ENCODE results near the gene PODXL. TPM values are rescaled to one million over a fixed set of nuclear protein-coding genes. Genes with fewer than 3 reads are reported as not detected.
A peak's percentile ranks its signal among the peaks of the same experiment; 100 is the strongest.

The PODXL gene
- total RNA-seq: 10 to 100 TPM; 10.2 to 52.7 (median 13.8) TPM

GRCh38 chr7:131556053-131556908 is at the start of gene PODXL:
TSS of gene PODXL (minus strand) at chr7:131556628. CDS start at chr7:131556359, 269 bp downstream.
- WGBS, 10 experiments: 0 to 40% (median 0%) methylated on average over 1 to 10 of the region's 112 CpGs; no CpG with 5 or more reads in 5 of the 10 experiments
- in situ Hi-C loops (cut with MboI; ENCODE audit: low pct_unique_long_range_greater_than_20kb in 2 of 9, low sequenced_read_pairs in 9 of 9, unreplicated experiment in 9 of 9): no loop called here
- peak; percentile 74 to 92 (median 84) for ATAC-seq (replicated peaks in 6 of 8)
- Histone ChIP-seq H3K27ac (peak within 1 kb of the TSS; percentile 47 to 60), H3K4me3 (peak within 1 kb of the TSS; percentile 53 to 67 (median 57)), H3K4me1 (replicated peaks in 1 of 2) (peaks cover 19 to 23% of the 10 kb centered on the region in 2 donors)

- in situ Hi-C loops (cut with MboI; ENCODE audit: low pct_unique_long_range_greater_than_20kb in 2 of 9, low sequenced_read_pairs in 9 of 9, unreplicated experiment in 9 of 9): no loop called here
- Histone ChIP-seq H3K4me1 (replicated peaks in 1 of 2) (peaks cover 59 to 61% of the 10 kb centered on the region in 2 donors), H3K27ac (peak overlapping the region in 1 of 2 donors; percentile 80), H3K4me3 (no peak overlapping the region)
- peak in 3 of 8 experiments; percentile 11 to 18 (median 15) for ATAC-seq (replicated peaks in 6 of 8)
- 0 to 60% (median 34%) methylated on average over 1 to 7 of the region's 9 CpGs; no CpG with 5 or more reads in 3 of the 10 experiments for WGBS, 10 experiments
Measured at GRCh38 chr7:131605280-131605878, 49.0 kb upstream of the PODXL start.

GRCh38 chr7:131604841-131605279 is 48.4 kb upstream of the PODXL start:
- in situ Hi-C loops (cut with MboI; ENCODE audit: low pct_unique_long_range_greater_than_20kb in 2 of 9, low sequenced_read_pairs in 9 of 9, unreplicated experiment in 9 of 9): no loop called here
- 0 to 60% (median 24%) methylated on average over 1 to 7 of the region's 7 CpGs; no CpG with 5 or more reads in 5 of the 10 experiments for WGBS, 10 experiments
- Histone ChIP-seq H3K4me3 (no peak overlapping the region), H3K4me1 (replicated peaks in 1 of 2) (peaks cover 64 to 66% of the 10 kb centered on the region in 2 donors), H3K27ac (peak overlapping the region in 1 of 2 donors; percentile 80)
- peak in 6 of 8 experiments; percentile 23 to 87 (median 44) for ATAC-seq (replicated peaks in 6 of 8)

- H3K4me1 ChIP-seq (replicated peaks in 1 of 2): peaks cover 67 to 69% of the 10 kb centered on the region in 2 donors
- no peak for ATAC-seq (replicated peaks in 6 of 8)
- in situ Hi-C loops (cut with MboI; ENCODE audit: low pct_unique_long_range_greater_than_20kb in 2 of 9, low sequenced_read_pairs in 9 of 9, unreplicated experiment in 9 of 9): no loop called here
- WGBS, 10 experiments: 60 to 100% (median 86%) methylated on average over 1 to 2 of the region's 2 CpGs; no CpG with 5 or more reads in 3 of the 10 experiments
- no peak overlapping the region for H3K4me3 ChIP-seq
- peak overlapping the region in 1 of 2 donors; percentile 80 for H3K27ac ChIP-seq
Measured at GRCh38 chr7:131603932-131604331, 47.5 kb upstream of the PODXL start.

GRCh38 chr7:131602994-131603372 is 46.6 kb upstream of the PODXL start:
- ATAC-seq (replicated peaks in 6 of 8): no peak
- WGBS, 10 experiments: 74 to 100% (median 87%) methylated on average over 1 to 3 of the region's 5 CpGs; no CpG with 5 or more reads in 3 of the 10 experiments
- peaks cover 60 to 62% of the 10 kb centered on the region in 2 donors for H3K4me1 ChIP-seq (replicated peaks in 1 of 2)
- H3K27ac ChIP-seq: no peak overlapping the region
- H3K4me3 ChIP-seq: no peak overlapping the region
- in situ Hi-C loops (cut with MboI; ENCODE audit: low pct_unique_long_range_greater_than_20kb in 2 of 9, low sequenced_read_pairs in 9 of 9, unreplicated experiment in 9 of 9): no loop called here

GRCh38 chr7:131602304-131602993 is 46.0 kb upstream of the PODXL start:
- Histone ChIP-seq H3K4me1 (replicated peaks in 1 of 2) (peaks cover 55 to 57% of the 10 kb centered on the region in 2 donors), H3K4me3 (no peak overlapping the region), H3K27ac (no peak overlapping the region)
- ATAC-seq (replicated peaks in 6 of 8): no peak
- in situ Hi-C loops (cut with MboI; ENCODE audit: low pct_unique_long_range_greater_than_20kb in 2 of 9, low sequenced_read_pairs in 9 of 9, unreplicated experiment in 9 of 9): no loop called here
- 0 to 100% (median 65%) methylated on average over 1 to 6 of the region's 12 CpGs; no CpG with 5 or more reads in 4 of the 10 experiments for WGBS, 10 experiments

GRCh38 chr7:131600085-131600881 is 43.9 kb upstream of the PODXL start:
- H3K27ac ChIP-seq: peak overlapping the region; percentile 21 to 58
- WGBS, 10 experiments: 0 to 91% (median 34%) methylated on average over 1 to 10 of the region's 11 CpGs; no CpG with 5 or more reads in 1 of the 10 experiments
- no peak overlapping the region for H3K4me3 ChIP-seq
- in situ Hi-C loops (cut with MboI; ENCODE audit: low pct_unique_long_range_greater_than_20kb in 2 of 9, low sequenced_read_pairs in 9 of 9, unreplicated experiment in 9 of 9): no loop called here
- peak in 6 of 8 experiments; percentile 59 to 90 (median 82) for ATAC-seq (replicated peaks in 6 of 8)
- H3K4me1 ChIP-seq (replicated peaks in 1 of 2): peaks cover 35 to 36% of the 10 kb centered on the region in 2 donors

- no peak overlapping the region for H3K27ac ChIP-seq
- no peak overlapping the region for H3K4me3 ChIP-seq
- WGBS, 10 experiments: 20 to 100% (median 96%) methylated on average over 1 to 5 of the region's 6 CpGs; no CpG with 5 or more reads in 3 of the 10 experiments
- ATAC-seq (replicated peaks in 6 of 8): no peak
- peaks cover 21 to 25% of the 10 kb centered on the region in 2 donors for H3K4me1 ChIP-seq (replicated peaks in 1 of 2)
- in situ Hi-C loops (cut with MboI; ENCODE audit: low pct_unique_long_range_greater_than_20kb in 2 of 9, low sequenced_read_pairs in 9 of 9, unreplicated experiment in 9 of 9): no loop called here
Measured at GRCh38 chr7:131596785-131597184, 40.4 kb upstream of the PODXL start.

- ATAC-seq (replicated peaks in 6 of 8): peak in 1 of 8 experiments; percentile 68
- no peak overlapping the region for H3K27ac ChIP-seq
- WGBS, 10 experiments: 60 to 100% (median 84%) methylated on average over 2 to 4 of the region's 4 CpGs
- no peak overlapping the region for H3K4me3 ChIP-seq
- in situ Hi-C loops (cut with MboI; ENCODE audit: low pct_unique_long_range_greater_than_20kb in 2 of 9, low sequenced_read_pairs in 9 of 9, unreplicated experiment in 9 of 9): no loop called here
- peaks cover 11 to 17% of the 10 kb centered on the region in 2 donors for H3K4me1 ChIP-seq (replicated peaks in 1 of 2)
Measured at GRCh38 chr7:131595699-131596098, 39.3 kb upstream of the PODXL start.

GRCh38 chr7:131591687-131592319 is 35.4 kb upstream of the PODXL start:
- WGBS, 10 experiments: 80 to 100% (median 90%) methylated on average over 1 to 8 of the region's 10 CpGs; no CpG with 5 or more reads in 3 of the 10 experiments
- peaks cover 5% of the 10 kb centered on the region in 2 donors for H3K4me1 ChIP-seq (replicated peaks in 1 of 2)
- ATAC-seq (replicated peaks in 6 of 8): peak in 5 of 8 experiments; percentile 28 to 59 (median 50)
- H3K27ac ChIP-seq: no peak overlapping the region
- in situ Hi-C loops (cut with MboI; ENCODE audit: low pct_unique_long_range_greater_than_20kb in 2 of 9, low sequenced_read_pairs in 9 of 9, unreplicated experiment in 9 of 9): no loop called here
- H3K4me3 ChIP-seq: no peak overlapping the region

- no peak for ATAC-seq (replicated peaks in 6 of 8)
- in situ Hi-C loops (cut with MboI; ENCODE audit: low pct_unique_long_range_greater_than_20kb in 2 of 9, low sequenced_read_pairs in 9 of 9, unreplicated experiment in 9 of 9): no loop called here
- WGBS, 10 experiments: 56 to 100% (median 91%) methylated on average over 1 to 5 of the region's 9 CpGs; no CpG with 5 or more reads in 4 of the 10 experiments
- Histone ChIP-seq H3K4me1 (replicated peaks in 1 of 2) (peaks cover 5% of the 10 kb centered on the region in 2 donors), H3K4me3 (no peak overlapping the region), H3K27ac (no peak overlapping the region)
Measured at GRCh38 chr7:131587315-131587923, 31.0 kb upstream of the PODXL start.
